Measurements from ENCODE around the gene ADA. TPM values are rescaled to one million over a fixed set of nuclear protein-coding genes. Genes with fewer than 3 reads are reported as not detected.

Gene ADA
- total and polyA plus RNA-seq, 5 donors from 2014 or later = 28.1 to 41.3 (median 38.3) TPM

DNA sequence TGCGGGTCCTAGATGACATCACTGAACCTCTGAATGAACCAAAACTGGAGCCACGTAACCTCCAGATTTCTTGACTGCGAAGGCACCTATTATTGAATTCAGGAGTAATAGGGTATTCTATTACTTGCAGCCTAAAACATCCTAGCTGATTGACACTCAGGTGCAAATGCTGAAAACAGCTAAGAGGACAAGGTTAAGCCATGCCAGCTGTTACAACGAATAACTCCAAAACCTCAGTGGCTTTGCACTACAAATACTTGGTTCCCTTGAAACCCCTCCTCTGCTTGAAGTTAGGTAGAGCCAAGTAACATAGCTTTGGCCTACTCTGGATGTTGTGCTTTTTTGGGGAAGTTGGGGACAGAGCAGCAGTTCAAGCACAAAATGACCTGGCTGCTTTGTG is 42.7 kb upstream of the ADA start:
- H3K27ac ChIP-seq (ENCODE audit: insufficient read depth, low read length, poor library complexity, severe bottlenecking) = no peak overlapping the region
- Mint-ChIP-seq H3K4me1 (peaks cover 0 to 4% (median 0%) of the 10 kb centered on the region in 4 donors), H3K27me3 (peaks cover 35% of the 10 kb centered on the region), H3K36me3 (no peaks in the 10 kb centered on the region), H3K27ac (no peak overlapping the region), H3K4me3 (no peak overlapping the region), H3K9me3 (peaks cover 0 to 2% (median 0%) of the 10 kb centered on the region in 7 donors)
- H3K27me3 ChIP-seq (ENCODE audit: control insufficient read depth, insufficient read depth, low read length) = peaks cover 2% of the 10 kb centered on the region
- no peak overlapping the region for H3K4me3 ChIP-seq (ENCODE audit: low read depth, low read length)
- no peak for DNase-seq
- no peaks in the 10 kb centered on the region for H3K9me3 ChIP-seq (ENCODE audit: control insufficient read depth in 2 of 2, low read length in 2 of 2)
- no peaks in the 10 kb centered on the region for H3K36me3 ChIP-seq (ENCODE audit: control insufficient read depth, insufficient read depth, low read length)
- no peaks in the 10 kb centered on the region for H3K4me1 ChIP-seq (ENCODE audit: control insufficient read depth, insufficient read depth, low read length, poor library complexity, severe bottlenecking)
- ATAC-seq (ENCODE audit: low read depth in 2 of 2) = no peak

DNA sequence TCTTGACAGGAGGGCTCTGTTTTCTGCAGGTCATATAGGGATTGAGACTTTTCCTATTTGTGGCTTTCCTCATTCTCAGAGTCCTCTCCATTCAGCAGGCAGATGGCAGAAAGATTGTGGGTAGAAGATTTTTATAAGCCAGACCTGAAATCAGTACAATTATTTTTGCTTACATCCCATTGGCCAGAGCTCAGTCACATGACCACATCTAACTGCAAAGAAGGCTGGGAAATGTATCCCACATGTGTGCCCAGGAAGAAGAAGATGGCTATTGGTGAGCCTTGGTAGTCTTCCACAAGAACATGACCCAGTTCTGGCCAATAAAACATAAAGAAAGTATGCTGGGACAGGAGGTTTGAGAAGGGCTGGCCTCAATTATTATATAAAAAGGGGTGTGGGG is 42.1 kb upstream of the ADA start:
- Mint-ChIP-seq H3K4me1 (peaks cover 0 to 4% (median 0%) of the 10 kb centered on the region in 4 donors), H3K4me3 (no peak overlapping the region), H3K36me3 (no peaks in the 10 kb centered on the region), H3K9me3 (peaks cover 0 to 2% (median 0%) of the 10 kb centered on the region in 7 donors), H3K27ac (no peak overlapping the region), H3K27me3 (peaks cover 35% of the 10 kb centered on the region)
- DNase-seq = no peak
- Histone ChIP-seq H3K36me3 (ENCODE audit: control insufficient read depth, insufficient read depth, low read length) (no peaks in the 10 kb centered on the region), H3K27me3 (ENCODE audit: control insufficient read depth, insufficient read depth, low read length) (peaks cover 2% of the 10 kb centered on the region), H3K27ac (ENCODE audit: insufficient read depth, low read length, poor library complexity, severe bottlenecking) (no peak overlapping the region), H3K4me3 (ENCODE audit: low read depth, low read length) (no peak overlapping the region), H3K4me1 (ENCODE audit: control insufficient read depth, insufficient read depth, low read length, poor library complexity, severe bottlenecking) (no peaks in the 10 kb centered on the region), H3K9me3 (ENCODE audit: control insufficient read depth in 2 of 2, low read length in 2 of 2) (no peaks in the 10 kb centered on the region)
- ATAC-seq (ENCODE audit: low read depth in 2 of 2) = no peak

DNA sequence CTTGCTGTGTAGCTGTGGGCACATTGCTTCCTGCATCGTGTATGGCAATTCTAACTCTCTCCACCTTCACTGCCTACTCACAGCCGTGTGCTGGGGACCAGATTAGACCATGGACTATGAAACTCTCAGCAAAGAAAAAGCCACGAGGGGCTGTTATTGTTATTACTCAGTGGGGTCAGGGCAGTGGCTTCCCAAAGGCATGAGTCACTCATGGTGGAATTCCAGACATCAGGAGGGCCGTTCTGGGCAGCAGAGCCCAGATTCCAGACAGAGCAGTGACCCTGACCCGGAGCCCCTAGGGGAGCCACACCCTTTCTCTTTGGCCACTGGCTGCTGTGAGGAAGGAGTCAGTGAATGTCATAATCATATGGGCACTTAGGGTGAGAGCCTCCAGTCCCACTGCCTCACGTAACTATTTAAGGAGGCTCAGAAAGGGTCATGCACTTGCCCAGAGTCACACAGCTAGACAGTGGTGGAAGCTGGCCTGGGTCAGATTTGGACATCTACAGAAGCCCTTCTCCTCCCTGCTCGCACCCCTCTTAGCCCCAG is 41.5 kb upstream of the ADA start:
- Histone ChIP-seq H3K4me1 (ENCODE audit: control insufficient read depth, insufficient read depth, low read length, poor library complexity, severe bottlenecking) (no peaks in the 10 kb centered on the region), H3K4me3 (ENCODE audit: low read depth, low read length) (no peak overlapping the region), H3K27ac (ENCODE audit: insufficient read depth, low read length, poor library complexity, severe bottlenecking) (no peak overlapping the region), H3K27me3 (ENCODE audit: control insufficient read depth, insufficient read depth, low read length) (peaks cover 4% of the 10 kb centered on the region), H3K36me3 (ENCODE audit: control insufficient read depth, insufficient read depth, low read length) (no peaks in the 10 kb centered on the region), H3K9me3 (ENCODE audit: control insufficient read depth in 2 of 2, low read length in 2 of 2) (no peaks in the 10 kb centered on the region)
- Mint-ChIP-seq H3K4me1 (peaks cover 0 to 4% (median 0%) of the 10 kb centered on the region in 4 donors), H3K27ac (no peak overlapping the region), H3K36me3 (no peaks in the 10 kb centered on the region), H3K9me3 (peaks cover 0 to 2% (median 0%) of the 10 kb centered on the region in 7 donors), H3K4me3 (no peak overlapping the region), H3K27me3 (peaks cover 39% of the 10 kb centered on the region)
- DNase-seq (no peak), ATAC-seq (ENCODE audit: low read depth in 2 of 2) (no peak)

DNA sequence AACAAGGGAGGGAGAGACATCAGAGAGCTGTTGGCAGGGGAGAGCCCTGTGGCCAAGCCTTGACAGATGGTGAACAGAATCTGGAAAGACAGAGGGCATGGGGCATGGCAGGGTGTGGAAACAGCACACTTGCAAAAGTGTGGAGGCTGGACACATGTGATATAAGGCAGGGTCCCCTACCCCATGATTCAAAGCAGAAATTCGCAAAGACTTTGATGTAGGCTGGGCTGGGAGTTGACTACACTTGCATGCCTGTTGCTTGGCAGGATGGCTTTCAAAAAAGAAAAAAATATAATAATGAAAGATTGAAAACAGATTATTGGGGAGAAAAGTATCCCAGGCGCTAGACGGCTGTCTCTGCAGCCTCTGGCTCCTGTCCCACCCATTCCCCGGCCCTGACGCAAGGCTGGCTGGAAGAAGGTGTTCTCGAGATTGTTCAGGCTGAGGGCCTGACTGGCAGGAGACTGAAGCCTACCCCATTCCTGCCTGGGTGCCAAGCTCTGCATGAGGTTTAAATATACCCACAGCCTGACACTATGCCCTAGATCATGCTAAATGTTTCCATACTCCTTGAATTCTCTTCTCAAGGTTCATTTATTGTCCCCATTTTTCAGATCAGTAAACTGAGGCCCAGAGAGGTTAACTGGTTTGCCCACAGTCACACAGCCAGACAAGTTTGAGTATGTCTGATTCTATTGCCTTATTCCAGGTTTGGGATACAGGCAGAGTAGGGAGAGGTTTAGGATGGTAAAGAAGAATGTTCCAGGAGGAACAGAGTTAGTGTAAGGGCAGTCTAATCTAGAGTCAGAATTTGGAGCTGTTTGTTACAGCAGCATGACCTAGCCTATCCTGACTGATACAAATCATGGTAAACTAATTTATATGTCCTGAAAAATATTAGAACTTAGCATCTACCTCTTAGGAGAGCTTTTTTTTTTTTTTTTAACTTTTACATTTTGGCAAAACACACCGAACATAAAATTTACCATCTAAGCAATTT is 40.2 kb upstream of the ADA start:
- Mint-ChIP-seq H3K36me3 (no peaks in the 10 kb centered on the region), H3K27ac (peak overlapping the region in 1 of 3 donors; percentile 44), H3K27me3 (peaks cover 39% of the 10 kb centered on the region), H3K9me3 (peaks cover 0 to 2% (median 0%) of the 10 kb centered on the region in 7 donors), H3K4me1 (peaks cover 0 to 4% (median 0%) of the 10 kb centered on the region in 4 donors), H3K4me3 (no peak overlapping the region)
- Histone ChIP-seq H3K27me3 (ENCODE audit: control insufficient read depth, insufficient read depth, low read length) (peaks cover 4% of the 10 kb centered on the region), H3K27ac (ENCODE audit: insufficient read depth, low read length, poor library complexity, severe bottlenecking) (no peak overlapping the region), H3K9me3 (ENCODE audit: control insufficient read depth in 2 of 2, low read length in 2 of 2) (no peaks in the 10 kb centered on the region), H3K4me3 (ENCODE audit: low read depth, low read length) (no peak overlapping the region), H3K36me3 (ENCODE audit: control insufficient read depth, insufficient read depth, low read length) (no peaks in the 10 kb centered on the region), H3K4me1 (ENCODE audit: control insufficient read depth, insufficient read depth, low read length, poor library complexity, severe bottlenecking) (no peaks in the 10 kb centered on the region)
- ATAC-seq (ENCODE audit: low read depth in 2 of 2) (no peak), DNase-seq (no peak)

DNA sequence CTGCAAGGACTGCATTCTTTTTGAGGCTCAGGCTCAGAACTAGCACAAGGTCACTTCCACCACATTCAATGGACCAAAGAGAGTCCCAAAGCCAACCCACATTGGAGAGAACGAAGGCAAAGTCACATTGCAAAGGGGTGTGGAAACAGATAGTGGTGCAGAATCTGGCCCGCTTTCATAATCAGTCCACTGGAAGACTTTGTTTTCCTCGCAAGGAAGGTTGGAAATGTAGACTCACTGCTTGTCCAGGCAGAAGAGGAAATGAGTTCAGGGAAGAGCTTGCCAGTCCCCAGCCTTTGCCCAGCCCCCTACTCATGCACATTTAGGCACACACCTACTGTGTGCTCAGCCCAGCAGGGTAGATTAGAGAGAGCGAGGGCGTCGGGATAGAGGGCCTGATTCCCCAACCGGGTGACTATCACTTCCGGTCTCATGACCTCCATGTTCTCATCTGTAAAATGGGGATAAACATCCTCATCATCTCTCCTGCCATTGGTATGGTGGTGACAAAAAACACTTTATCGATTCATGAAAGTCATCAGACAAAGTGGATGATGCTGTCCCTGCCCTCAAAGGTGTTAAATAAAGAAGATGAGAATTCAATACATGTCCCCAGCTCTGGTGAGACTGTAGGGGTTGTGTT is 39.4 kb upstream of the ADA start:
- no peak overlapping the region for H3K4me3 ChIP-seq (ENCODE audit: low read depth, low read length)
- ATAC-seq (ENCODE audit: low read depth in 2 of 2) (no peak), DNase-seq (no peak)
- H3K36me3 Mint-ChIP-seq = no peaks in the 10 kb centered on the region
- no peaks in the 10 kb centered on the region for H3K4me1 ChIP-seq (ENCODE audit: control insufficient read depth, insufficient read depth, low read length, poor library complexity, severe bottlenecking)
- peaks cover 0 to 2% (median 0%) of the 10 kb centered on the region in 7 donors for H3K9me3 Mint-ChIP-seq
- H3K4me3 Mint-ChIP-seq = no peak overlapping the region
- H3K27me3 Mint-ChIP-seq = peaks cover 38% of the 10 kb centered on the region
- no peaks in the 10 kb centered on the region for H3K36me3 ChIP-seq (ENCODE audit: control insufficient read depth, insufficient read depth, low read length)
- H3K27ac Mint-ChIP-seq = peak overlapping the region in 1 of 3 donors; percentile 44
- no peaks in the 10 kb centered on the region for H3K9me3 ChIP-seq (ENCODE audit: control insufficient read depth in 2 of 2, low read length in 2 of 2)
- peaks cover 4% of the 10 kb centered on the region for H3K27me3 ChIP-seq (ENCODE audit: control insufficient read depth, insufficient read depth, low read length)
- H3K4me1 Mint-ChIP-seq = peaks cover 0 to 4% (median 0%) of the 10 kb centered on the region in 4 donors
- H3K27ac ChIP-seq (ENCODE audit: insufficient read depth, low read length, poor library complexity, severe bottlenecking) = no peak overlapping the region

DNA sequence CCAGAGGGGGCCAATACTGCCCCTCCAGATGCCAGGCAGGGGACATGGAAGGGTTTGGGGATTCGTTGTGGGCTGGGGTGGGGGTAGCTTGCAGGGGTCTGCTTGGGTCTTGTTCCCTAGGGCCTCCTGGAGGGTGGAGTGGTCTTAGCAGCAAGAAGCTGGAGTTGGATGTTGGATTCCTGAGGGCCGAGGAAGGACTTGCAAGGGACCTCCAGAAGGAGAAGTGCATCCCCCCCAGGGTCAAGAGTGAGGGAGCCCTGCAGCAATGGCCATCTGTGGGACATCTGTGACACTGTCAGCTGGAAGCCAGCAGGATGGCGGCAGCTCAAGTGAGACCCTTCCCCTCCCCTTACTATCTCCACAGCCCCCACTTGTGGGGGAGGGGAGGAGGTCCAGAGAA is 38.3 kb upstream of the ADA start:
- H3K9me3 Mint-ChIP-seq = peaks cover 0 to 2% (median 0%) of the 10 kb centered on the region in 7 donors
- Histone ChIP-seq H3K9me3 (ENCODE audit: control insufficient read depth in 2 of 2, low read length in 2 of 2) (no peaks in the 10 kb centered on the region), H3K4me3 (ENCODE audit: low read depth, low read length) (no peak overlapping the region), H3K4me1 (ENCODE audit: control insufficient read depth, insufficient read depth, low read length, poor library complexity, severe bottlenecking) (no peaks in the 10 kb centered on the region), H3K36me3 (ENCODE audit: control insufficient read depth, insufficient read depth, low read length) (no peaks in the 10 kb centered on the region), H3K27ac (ENCODE audit: insufficient read depth, low read length, poor library complexity, severe bottlenecking) (no peak overlapping the region), H3K27me3 (ENCODE audit: control insufficient read depth, insufficient read depth, low read length) (peaks cover 4% of the 10 kb centered on the region)
- DNase-seq (no peak), ATAC-seq (ENCODE audit: low read depth in 2 of 2) (no peak)
- peaks cover 0 to 9% (median 2%) of the 10 kb centered on the region in 4 donors for H3K4me1 Mint-ChIP-seq
- no peak overlapping the region for H3K27ac Mint-ChIP-seq
- peaks cover 39% of the 10 kb centered on the region for H3K27me3 Mint-ChIP-seq
- H3K36me3 Mint-ChIP-seq = no peaks in the 10 kb centered on the region
- no peak overlapping the region for H3K4me3 Mint-ChIP-seq

DNA sequence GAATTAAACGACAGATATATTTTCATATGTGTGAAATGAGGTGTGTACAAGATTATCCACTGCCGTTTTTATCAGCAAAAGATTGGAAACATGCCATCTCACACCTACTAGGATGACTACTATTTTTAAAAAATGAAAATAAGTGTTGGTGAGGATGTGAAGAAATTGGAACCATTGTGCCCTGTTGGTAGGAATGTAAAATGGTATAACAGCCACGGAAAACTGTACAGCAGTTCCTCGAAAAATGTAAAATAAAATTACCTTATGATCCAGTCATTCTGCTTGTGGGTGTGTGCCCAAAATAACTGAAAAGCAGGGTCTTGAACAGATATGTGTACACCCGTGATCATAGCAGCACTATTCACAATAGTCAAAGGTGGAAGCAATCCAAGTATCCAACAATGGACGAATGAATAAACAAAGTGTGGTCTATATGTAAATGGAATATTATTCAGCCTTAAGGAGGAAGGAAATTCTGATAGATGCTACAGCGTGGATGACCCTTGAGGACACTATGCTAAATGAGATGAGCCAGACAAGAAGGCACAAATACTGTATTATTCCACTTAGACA is 36.6 kb upstream of the ADA start:
- H3K36me3 Mint-ChIP-seq = no peaks in the 10 kb centered on the region
- peaks cover 4 to 17% (median 9%) of the 10 kb centered on the region in 4 donors for H3K4me1 Mint-ChIP-seq
- H3K9me3 Mint-ChIP-seq = peaks cover 0 to 2% (median 0%) of the 10 kb centered on the region in 7 donors
- ATAC-seq (ENCODE audit: low read depth in 2 of 2) = no peak
- Histone ChIP-seq H3K4me1 (ENCODE audit: control insufficient read depth, insufficient read depth, low read length, poor library complexity, severe bottlenecking) (no peaks in the 10 kb centered on the region), H3K27ac (ENCODE audit: insufficient read depth, low read length, poor library complexity, severe bottlenecking) (no peak overlapping the region), H3K4me3 (ENCODE audit: low read depth, low read length) (no peak overlapping the region), H3K9me3 (ENCODE audit: control insufficient read depth in 2 of 2, low read length in 2 of 2) (no peaks in the 10 kb centered on the region), H3K27me3 (ENCODE audit: control insufficient read depth, insufficient read depth, low read length) (peaks cover 4% of the 10 kb centered on the region), H3K36me3 (ENCODE audit: control insufficient read depth, insufficient read depth, low read length) (no peaks in the 10 kb centered on the region)
- no peak overlapping the region for H3K4me3 Mint-ChIP-seq
- DNase-seq = no peak
- peaks cover 38% of the 10 kb centered on the region for H3K27me3 Mint-ChIP-seq
- H3K27ac Mint-ChIP-seq = no peak overlapping the region

All from CD4-positive, CD25-positive, alpha-beta regulatory T cell (primary cell).